ENCODE measurements around the gene REXO4. TPM values are rescaled to one million over a fixed set of nuclear protein-coding genes. Genes with fewer than 3 reads are reported as not detected.

The REXO4 gene
- total and polyA plus RNA-seq, 9 of the 15 experiments (the other 6 are each of a cell fraction or from before 2014, with no cell fraction given) = 3.4 to 72.9 (median 31.1) TPM

- TF ChIP-seq ADNP (tag; IDR thresholded peaks at IDR 0.05) (no peak), COPS2 (conservative IDR thresholded peaks at IDR 0.05) (no peak)
- TF ChIP-seq, protein P1, sequence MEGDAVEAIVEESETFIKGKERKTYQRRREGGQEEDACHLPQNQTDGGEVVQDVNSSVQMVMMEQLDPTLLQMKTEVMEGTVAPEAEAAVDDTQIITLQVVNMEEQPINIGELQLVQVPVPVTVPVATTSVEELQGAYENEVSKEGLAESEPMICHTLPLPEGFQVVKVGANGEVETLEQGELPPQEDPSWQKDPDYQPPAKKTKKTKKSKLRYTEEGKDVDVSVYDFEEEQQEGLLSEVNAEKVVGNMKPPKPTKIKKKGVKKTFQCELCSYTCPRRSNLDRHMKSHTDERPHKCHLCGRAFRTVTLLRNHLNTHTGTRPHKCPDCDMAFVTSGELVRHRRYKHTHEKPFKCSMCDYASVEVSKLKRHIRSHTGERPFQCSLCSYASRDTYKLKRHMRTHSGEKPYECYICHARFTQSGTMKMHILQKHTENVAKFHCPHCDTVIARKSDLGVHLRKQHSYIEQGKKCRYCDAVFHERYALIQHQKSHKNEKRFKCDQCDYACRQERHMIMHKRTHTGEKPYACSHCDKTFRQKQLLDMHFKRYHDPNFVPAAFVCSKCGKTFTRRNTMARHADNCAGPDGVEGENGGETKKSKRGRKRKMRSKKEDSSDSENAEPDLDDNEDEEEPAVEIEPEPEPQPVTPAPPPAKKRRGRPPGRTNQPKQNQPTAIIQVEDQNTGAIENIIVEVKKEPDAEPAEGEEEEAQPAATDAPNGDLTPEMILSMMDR (IDR thresholded peaks at IDR 0.05 in 2 of 3, conservative IDR thresholded peaks at IDR 0.05 in 1 of 3; ENCODE audit: insufficient read depth in 2 of 3, low read depth in 1 of 3, low read length in 3 of 3) = peak; percentile 21 to 43 (median 27); a peak in 2 of 6 replicates
- Histone ChIP-seq H3K9me3 (replicated peaks; ENCODE audit: control insufficient read depth, insufficient read depth, low read depth, low read length) (no peaks in the 10 kb centered on the region), H3K27me3 (ENCODE audit: control insufficient read depth in 2 of 2, insufficient read depth in 2 of 2, low read length in 2 of 2) (peaks cover 17 to 26% of the 10 kb centered on the region in 2 experiments), H3K4me3 (no peak within 1 kb of the TSS), H3K9me1 (ENCODE audit: control insufficient read depth, insufficient read depth, low read length) (peaks cover 3% of the 10 kb centered on the region), H3K9ac (ENCODE audit: insufficient read depth in 1 of 2, low read depth in 2 of 2, low read length in 2 of 2) (peak within 1 kb of the TSS; percentile 14 to 18; a peak in 2 of 4 replicates), H3K4me2 (ENCODE audit: insufficient read depth, low read length) (no peak within 1 kb of the TSS), H3K79me2 (ENCODE audit: control insufficient read depth, insufficient read depth, low read length) (peaks cover 10% of the 10 kb centered on the region), H3K36me3 (ENCODE audit: control insufficient read depth, insufficient read depth, low read length) (no peaks in the 10 kb centered on the region), H3K4me1 (replicated peaks in 1 of 2; ENCODE audit: control insufficient read depth in 2 of 2, insufficient read depth in 2 of 2, low read length in 2 of 2) (peaks cover 16 to 33% of the 10 kb centered on the region in 2 experiments; a peak in 4 of 5 replicates), H3K27ac (ENCODE audit: extremely low read depth, low read depth, low read length) (no peak within 1 kb of the TSS), H4K20me1 (replicated peaks; ENCODE audit: control insufficient read depth, insufficient read depth, low read length) (no peaks in the 10 kb centered on the region), H2AFZ (ENCODE audit: low read depth, low read length) (peak within 1 kb of the TSS; percentile 63)
- peak in 1 of 4 experiments; percentile 53 for DNase-seq (ENCODE audit: extremely low read depth in 1 of 4, low spot score in 3 of 4)
- FAIRE-seq = peak; percentile 80
- in situ Hi-C loops (cut with MboI) = no loop called here
- peak; percentile 19; the same call in 2 of the 3 replicates for ATAC-seq
- intact Hi-C loops (cut with micrococcal nuclease) = no loop called here
- 58% methylated on average over 22 of the region's 23 CpGs for WGBS (ENCODE audit: insufficient coverage, low coverage, missing lambda C conversion rate)
- CTCF ChIA-PET (ENCODE audit: low intra/inter-chr PET ratio) = no interaction called here
- POLR2A ChIA-PET = interaction anchor here (0.6 to 1.0 kb wide), 2 partner anchors 10 to 318 kb away, joined by 3 read pairs; no protein-coding TSS in a partner anchor
- no TSS peak for BruUV-seq (replicated peaks)
Observed at GRCh38 chr9:133421615-133422542, 4.1 kb upstream of the REXO4 start, which contains the start of gene ADAMTS13. TSS of gene ADAMTS13 (plus strand) at chr9:133422367. CDS start at chr9:133422444, 77 bp downstream.
